ENCODE data around the gene ZNF148.

DNA sequence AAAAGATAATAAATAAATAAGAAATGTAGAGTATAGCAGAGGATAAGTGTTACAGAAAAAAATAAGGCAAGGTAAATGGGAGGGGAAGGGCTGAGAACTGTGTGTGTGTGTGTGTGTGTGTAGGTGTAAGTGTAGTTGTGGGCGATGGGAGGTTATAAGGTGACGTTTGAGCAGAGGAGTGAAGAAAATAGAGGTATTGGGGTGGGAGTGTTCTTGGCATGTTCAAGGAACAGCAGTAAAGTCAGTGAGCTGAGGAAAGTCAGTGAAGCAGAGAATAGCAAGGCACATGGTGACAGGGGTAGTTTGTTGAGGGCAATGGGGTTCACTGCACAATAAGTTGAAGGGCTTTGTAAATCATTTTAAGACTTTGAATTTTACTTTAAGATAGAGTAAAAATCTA lies 30.9 kb upstream of the ZNF148 start:
- TF ChIP-seq POLR2A (IDR thresholded peaks at IDR 0.05; ENCODE audit: low read depth, low read length) (no peak), POLR2AphosphoS5 (IDR thresholded peaks at IDR 0.05; ENCODE audit: low read depth, low read length) (no peak)
